Cardiac muscle cell (in vitro differentiated cells and primary cell): ENCODE data around the gene CHPF. TPM values are rescaled to one million over a fixed set of nuclear protein-coding genes. Genes with fewer than 3 reads are reported as not detected.

Experiments
- DNase-seq, 2 donors: peaks; one replicate each; pipeline versions ENCODE4 v3.0.0 to v3.0.0-alpha.2; 2010 to 2017; ENCODE audit warnings: low read depth in 1 of 2, low spot score in 1 of 2
- H3K27ac ChIP-seq: fragments of 200-600 bp; sonication (generic); 2 replicates; pipeline ENCODE4 v1.5.1; 2016
- H3K27me3 ChIP-seq: fragments of 200-600 bp; sonication (generic); 2 replicates; pipeline ENCODE4 v1.6.0; 2016; ENCODE audit warnings: control low read depth
- H3K36me3 ChIP-seq: fragments of 200-600 bp; sonication (generic); 2 replicates; pipeline ENCODE4 v1.5.1; 2016; ENCODE audit warnings: control low read depth
- H3K4me1 ChIP-seq: fragments of 200-600 bp; sonication (generic); 2 replicates; pipeline ENCODE4 v1.8.1; 2017; ENCODE audit warnings: low read depth, mild to moderate bottlenecking, mixed run types
- H3K4me3 ChIP-seq: fragments of 200-600 bp; sonication (generic); 2 replicates; pipeline ENCODE4 v1.5.1; 2016; ENCODE audit warnings: mild to moderate bottlenecking
- H3K9me3 ChIP-seq: fragments of 200-600 bp; sonication (generic); 2 replicates; pipeline ENCODE4 v1.5.1; 2017; ENCODE audit warnings: low read depth, mild to moderate bottlenecking, control low read depth
- polyA plus RNA-seq: library from polyadenylated mRNA; unstranded; fragments of >200 nt; fragmentation: Nextera tagmentation; extraction: Ambion mirVana; gene quantifications from 2 replicates; pipeline ENCODE4 v1.2.1, GENCODE V29; 2016
- total RNA-seq: library from RNA; depleted of rRNA; stranded (reverse); fragments of >200 nt; gene quantifications from 2 replicates; pipeline ENCODE4 v1.2.3, GENCODE V29; 2016
- TF ChIP-seq, protein P1 (sequence below): IDR thresholded peaks from 2 replicates; pipeline ENCODE4 v1.5.1; 2012; ENCODE audit warnings: low read depth, mild to moderate bottlenecking, low read length

Gene CHPF
- total and polyA plus RNA-seq, 2 experiments from 2014 or later, result 208 to 301 TPM

DNA sequence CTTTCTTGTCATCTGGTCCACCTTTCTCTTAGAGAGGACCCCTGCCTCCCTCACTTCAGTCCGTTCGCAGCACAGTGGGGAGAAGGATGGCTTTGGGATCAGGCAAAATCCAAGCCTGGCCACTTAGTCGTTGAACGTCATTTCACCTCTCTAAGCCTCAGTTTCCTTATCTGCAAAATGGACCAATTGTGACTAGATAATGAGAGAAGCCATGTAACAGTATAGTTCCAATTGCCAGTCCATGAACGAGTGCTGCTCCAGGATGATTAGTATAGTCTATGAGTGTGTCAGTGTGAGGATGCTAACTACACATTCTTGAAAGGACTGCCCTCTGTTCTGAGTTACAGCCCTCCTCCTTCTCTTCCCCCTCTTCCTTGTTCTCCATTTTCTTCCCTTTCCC lies 29.6 kb upstream of the CHPF start:
- H3K4me3 ChIP-seq, result no peak overlapping the region
- peaks cover 8% of the 10 kb centered on the region for H3K36me3 ChIP-seq
- no peaks in the 10 kb centered on the region for H3K9me3 ChIP-seq
- H3K27ac ChIP-seq, result peak overlapping the region; percentile 98
- H3K4me1 ChIP-seq, result peaks cover 60% of the 10 kb centered on the region
- TF ChIP-seq, protein P1, sequence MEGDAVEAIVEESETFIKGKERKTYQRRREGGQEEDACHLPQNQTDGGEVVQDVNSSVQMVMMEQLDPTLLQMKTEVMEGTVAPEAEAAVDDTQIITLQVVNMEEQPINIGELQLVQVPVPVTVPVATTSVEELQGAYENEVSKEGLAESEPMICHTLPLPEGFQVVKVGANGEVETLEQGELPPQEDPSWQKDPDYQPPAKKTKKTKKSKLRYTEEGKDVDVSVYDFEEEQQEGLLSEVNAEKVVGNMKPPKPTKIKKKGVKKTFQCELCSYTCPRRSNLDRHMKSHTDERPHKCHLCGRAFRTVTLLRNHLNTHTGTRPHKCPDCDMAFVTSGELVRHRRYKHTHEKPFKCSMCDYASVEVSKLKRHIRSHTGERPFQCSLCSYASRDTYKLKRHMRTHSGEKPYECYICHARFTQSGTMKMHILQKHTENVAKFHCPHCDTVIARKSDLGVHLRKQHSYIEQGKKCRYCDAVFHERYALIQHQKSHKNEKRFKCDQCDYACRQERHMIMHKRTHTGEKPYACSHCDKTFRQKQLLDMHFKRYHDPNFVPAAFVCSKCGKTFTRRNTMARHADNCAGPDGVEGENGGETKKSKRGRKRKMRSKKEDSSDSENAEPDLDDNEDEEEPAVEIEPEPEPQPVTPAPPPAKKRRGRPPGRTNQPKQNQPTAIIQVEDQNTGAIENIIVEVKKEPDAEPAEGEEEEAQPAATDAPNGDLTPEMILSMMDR, result no peak
- no peak for DNase-seq
- H3K27me3 ChIP-seq, result no peaks in the 10 kb centered on the region

DNA sequence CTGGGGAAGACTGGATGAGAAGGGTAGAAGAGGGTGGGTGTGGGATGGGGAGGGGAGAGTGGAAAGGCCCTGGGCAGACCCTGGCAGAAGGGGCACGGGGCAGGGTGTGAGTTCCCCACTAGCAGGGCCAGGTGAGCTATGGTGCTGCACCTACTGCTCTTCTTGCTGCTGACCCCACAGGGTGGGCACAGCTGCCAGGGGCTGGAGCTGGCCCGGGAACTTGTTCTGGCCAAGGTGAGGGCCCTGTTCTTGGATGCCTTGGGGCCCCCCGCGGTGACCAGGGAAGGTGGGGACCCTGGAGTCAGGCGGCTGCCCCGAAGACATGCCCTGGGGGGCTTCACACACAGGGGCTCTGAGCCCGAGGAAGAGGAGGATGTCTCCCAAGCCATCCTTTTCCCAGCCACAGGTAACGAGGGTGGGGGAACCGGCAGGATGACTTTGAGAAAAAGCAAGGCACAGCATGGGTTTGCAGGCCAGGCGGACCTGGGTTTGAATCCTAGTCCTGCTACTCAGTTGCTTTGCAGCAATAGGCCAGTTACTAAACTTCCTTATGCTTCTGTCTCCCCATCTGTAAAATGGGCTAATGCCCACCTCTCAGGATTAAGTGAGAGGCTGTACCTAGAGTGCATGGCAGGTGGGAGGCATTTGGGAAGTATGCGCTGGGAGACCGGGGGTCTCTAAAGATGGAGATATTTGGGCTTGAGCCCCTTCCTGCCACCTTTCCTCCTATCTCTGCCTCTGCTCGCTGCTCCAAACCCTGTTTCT lies 28.8 kb upstream of the CHPF start, which contains the start of gene INHA:
TSS of gene INHA (plus strand) at position 74 of the 765 bp plus-strand sequence. CDS start at position 139, 65 bp downstream.
- Histone ChIP-seq H3K27ac (peak within 1 kb of the TSS; percentile 98), H3K4me1 (peaks cover 52% of the 10 kb centered on the region), H3K9me3 (no peaks in the 10 kb centered on the region), H3K4me3 (peak within 1 kb of the TSS; percentile 98), H3K27me3 (no peaks in the 10 kb centered on the region), H3K36me3 (peaks cover 11% of the 10 kb centered on the region)
- DNase-seq, result no peak
- TF ChIP-seq, protein P1, result no peak

DNA sequence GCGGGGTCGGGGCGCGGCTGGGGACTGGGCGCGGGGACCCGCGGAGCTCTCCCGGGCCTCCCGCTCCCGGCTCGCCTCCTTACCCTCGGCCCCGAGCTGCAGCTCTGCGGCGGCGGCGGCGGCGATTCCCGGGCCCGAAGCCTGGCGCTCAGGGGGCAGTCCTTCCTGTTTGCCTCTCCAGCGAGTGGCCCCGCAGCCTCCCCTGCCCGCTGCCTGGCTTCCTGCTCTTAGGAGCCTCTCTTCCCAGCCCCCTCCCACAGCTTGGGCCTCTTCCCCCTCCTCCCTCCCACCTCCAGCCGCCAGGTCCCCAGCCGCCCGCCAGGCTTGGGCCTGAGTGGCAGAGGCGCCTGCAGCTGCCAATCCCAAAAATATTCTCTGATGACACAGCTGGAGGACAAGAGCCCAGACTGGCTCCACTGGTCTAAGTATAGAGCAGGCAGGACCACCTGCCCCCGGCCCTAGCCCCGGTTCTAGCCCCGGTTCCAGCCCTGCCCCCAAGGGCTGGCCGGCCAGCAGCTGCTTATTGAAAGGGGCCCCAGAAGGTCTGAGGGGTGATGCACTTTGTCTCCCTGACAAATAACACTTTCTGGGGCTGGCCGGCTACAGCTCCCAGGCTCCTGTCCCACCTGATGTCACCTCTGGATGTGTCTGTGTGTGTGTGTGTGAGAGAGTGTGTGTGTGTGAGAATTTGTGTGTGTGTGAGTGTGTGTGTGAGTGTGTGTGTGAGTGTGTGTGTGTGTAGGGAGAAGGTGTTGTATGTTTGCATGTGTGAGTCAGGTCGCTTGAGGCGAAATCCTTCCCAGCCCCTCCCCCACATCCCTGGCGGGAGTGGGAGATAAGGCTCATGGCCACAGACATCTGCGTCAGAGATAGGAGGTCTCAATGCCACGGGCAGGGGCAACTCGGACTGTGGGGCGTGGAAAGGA lies 28.0 kb upstream of the CHPF start, which contains the start of gene OBSL1:
TSS of gene OBSL1 (minus strand) at position 229 of the 926 bp plus-strand sequence. CDS start 307 bp downstream, outside the sequence.
- Histone ChIP-seq H3K36me3 (peaks cover 19% of the 10 kb centered on the region), H3K9me3 (no peaks in the 10 kb centered on the region), H3K27me3 (no peaks in the 10 kb centered on the region), H3K4me1 (peaks cover 47% of the 10 kb centered on the region), H3K27ac (peak within 1 kb of the TSS; percentile 98), H3K4me3 (peak within 1 kb of the TSS; percentile 98)
- TF ChIP-seq, protein P1, result no peak
- peak; percentile 92 to 97 for DNase-seq

DNA sequence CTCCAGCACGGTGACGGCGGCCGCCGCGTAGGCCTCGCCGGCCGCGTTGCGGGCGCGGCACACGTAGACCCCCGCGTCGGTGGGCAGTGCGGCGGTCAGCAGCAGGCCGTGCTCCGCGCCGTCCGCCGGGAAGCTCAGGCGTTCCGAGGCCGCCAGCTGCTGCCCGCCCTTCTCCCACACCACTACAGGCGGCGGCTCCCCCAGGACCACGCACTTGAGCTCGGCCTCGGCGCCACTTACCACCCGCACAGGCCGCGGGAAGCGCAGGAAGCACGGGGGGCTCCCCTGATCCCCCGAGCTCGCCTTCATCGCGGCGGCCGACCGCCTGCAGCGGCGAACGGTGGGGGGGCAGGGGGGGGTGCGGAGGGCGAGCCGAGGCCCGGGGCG lies 27.3 kb upstream of the CHPF start:
- peak; percentile 42 to 47 for DNase-seq
- peaks cover 23% of the 10 kb centered on the region for H3K36me3 ChIP-seq
- peak overlapping the region; percentile 98 for H3K27ac ChIP-seq
- no peaks in the 10 kb centered on the region for H3K27me3 ChIP-seq
- peaks cover 41% of the 10 kb centered on the region for H3K4me1 ChIP-seq
- TF ChIP-seq, protein P1, result no peak
- peak overlapping the region; percentile 98 for H3K4me3 ChIP-seq
- H3K9me3 ChIP-seq, result no peaks in the 10 kb centered on the region

DNA sequence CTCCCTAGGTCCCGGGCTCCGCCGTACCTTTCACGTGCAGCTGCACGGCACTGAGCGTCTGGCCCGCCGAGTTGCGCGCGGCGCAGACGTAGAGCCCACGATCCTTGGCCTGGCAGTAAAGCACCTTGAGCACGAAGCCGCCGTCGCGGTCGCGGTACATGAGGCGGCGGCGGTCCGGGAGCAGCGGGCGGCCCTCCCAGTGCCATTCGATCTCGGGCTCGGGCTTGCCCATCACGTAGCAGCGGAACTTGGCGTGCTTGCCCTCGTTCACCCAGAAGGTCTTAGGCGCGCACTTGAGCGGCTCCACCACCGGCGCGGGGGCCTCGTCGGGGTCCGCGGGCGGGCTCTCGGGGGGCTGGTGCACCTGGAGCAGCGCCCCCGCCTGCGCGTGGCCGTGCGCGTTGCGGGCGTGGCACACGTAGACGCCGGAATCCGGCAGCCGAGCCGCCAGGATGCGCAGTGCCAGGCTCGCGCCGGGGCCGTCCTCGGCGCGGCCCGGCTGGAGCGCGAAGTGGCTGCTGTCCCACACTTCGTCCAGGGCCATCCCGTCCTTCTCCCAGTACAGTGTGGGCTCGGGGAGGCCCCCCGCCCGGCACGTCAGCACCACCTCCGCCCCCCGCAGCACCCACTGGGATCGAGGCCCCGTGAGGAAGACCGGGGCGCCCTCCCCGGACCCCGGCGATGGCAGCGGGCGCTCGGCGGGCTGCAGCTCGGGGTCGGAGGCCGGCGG lies 26.8 kb upstream of the CHPF start:
- peak; percentile 36 to 47 for DNase-seq
- peak overlapping the region; percentile 98 for H3K27ac ChIP-seq

More for the DNA sequence above, 26.8 kb upstream of the CHPF start:
- TF ChIP-seq, protein P1, result peak; percentile 3
- Histone ChIP-seq H3K9me3 (no peaks in the 10 kb centered on the region), H3K27me3 (no peaks in the 10 kb centered on the region), H3K4me1 (peaks cover 35% of the 10 kb centered on the region), H3K36me3 (peaks cover 28% of the 10 kb centered on the region), H3K4me3 (peak overlapping the region; percentile 98)
